Ecto neural progenitor cell (in vitro differentiated cells): Measurements from ENCODE around the gene TSSK2.

ENCODE experiments used
- DNase-seq: peaks from one replicate; pipeline ENCODE4 v3.0.0-alpha.2; 2018; ENCODE audit warnings: low spot score

The TSSK2 gene

DNA sequence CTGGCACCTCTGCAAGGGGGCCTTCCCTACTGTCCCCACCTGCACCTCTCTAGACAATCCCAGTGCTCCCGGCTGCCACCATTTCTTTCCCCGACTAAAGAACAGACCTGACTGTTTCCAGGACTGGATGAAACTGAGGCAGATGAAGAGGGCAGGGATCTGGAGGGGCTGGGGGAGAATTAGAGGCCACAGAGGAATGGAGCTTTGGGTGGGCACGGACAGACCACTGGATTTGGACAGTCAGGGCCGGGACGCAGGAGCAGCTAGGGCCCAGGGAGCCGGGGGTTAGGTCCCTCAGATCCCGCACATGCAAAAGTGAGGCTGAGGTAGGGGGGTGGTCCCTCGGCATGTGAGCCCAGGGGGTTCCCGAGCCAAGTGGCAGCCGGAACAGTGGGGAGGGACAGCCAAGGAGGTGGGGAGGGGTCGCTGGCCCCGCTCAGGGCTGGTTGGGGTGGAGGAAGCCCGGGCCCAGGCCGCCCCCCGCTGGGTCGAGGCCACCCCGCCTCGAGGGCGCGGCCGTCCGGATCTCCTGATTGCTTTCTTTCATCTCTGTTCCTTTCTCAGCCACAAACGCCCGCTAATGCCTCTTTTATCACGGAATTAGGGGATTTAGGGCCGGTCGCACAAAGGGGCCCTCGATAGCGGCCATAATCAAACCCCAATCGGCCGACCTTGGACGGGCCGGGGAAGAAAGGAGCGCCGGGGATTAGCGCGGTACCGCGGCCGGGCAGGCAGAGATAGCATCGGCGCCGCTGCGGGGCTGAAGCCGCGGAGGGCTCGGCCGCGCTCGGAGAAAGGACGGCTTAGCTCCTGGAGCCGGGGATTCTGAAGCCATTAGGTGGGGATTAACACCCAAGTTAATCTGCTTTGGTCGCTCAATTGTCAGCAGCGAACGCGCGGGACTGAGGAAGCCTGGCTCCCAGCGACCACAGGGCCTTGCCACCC, 38.2 kb downstream of the TSSK2 start:
- DNase-seq = peak; percentile 86

DNA sequence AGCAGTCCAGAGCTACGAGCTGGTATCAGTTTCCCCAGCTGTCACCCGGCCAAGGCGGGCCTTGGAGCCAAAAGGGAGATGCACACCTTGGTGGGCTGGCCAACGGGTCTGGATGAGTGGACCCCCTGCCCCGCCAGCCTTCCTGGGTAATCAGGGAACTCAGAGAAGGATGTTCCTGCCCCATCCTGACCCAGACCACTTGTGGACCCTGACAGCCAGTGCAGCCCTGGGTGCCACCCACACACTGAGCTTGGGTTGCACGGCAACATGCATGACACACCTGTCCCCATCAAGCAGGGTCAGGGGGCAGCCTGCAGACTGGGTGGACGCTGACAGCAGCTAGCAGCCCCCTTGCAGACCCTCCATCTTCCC, 38.8 kb downstream of the TSSK2 start:
- no peak for DNase-seq

DNA sequence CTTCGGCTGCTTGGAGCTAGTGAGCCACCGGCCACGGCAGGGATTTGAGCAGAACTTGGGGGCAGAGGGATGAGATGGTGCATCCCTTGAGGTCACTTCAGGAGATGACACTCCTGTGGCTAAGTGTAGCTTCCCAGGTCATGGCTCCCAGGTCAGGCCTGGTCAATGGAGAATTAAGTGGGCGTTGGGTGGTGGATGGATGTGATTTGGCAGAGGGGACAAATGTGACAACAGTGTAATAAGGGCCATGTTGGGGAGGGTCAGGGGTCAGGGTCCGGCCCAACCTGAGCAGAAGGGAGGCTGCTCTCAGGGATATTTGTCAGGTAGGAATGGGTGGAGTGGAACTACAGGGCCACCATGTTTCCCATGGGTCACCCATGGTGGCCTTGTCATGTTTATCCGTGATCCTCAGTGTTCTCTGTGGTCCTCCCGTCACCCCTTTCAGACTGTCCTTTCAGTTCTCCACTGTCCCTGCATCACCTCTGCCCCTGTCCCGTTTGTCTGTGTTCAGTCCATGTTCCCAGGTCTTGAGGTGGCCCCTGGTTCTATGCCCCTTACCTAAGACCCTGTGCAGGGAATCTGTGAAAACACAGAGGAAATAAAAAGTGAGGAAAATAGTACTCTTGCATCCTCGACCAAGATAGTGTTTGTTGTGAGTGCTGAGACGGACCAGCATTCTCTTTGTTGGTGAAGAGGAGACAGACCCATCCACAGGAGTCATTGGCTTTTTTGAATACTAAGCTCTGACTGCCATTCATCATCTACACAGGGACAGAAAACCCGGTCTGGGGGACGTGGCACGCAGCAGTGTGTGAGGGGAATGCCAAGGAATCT, 41.3 kb downstream of the TSSK2 start:
- peak; percentile 37 for DNase-seq

DNA sequence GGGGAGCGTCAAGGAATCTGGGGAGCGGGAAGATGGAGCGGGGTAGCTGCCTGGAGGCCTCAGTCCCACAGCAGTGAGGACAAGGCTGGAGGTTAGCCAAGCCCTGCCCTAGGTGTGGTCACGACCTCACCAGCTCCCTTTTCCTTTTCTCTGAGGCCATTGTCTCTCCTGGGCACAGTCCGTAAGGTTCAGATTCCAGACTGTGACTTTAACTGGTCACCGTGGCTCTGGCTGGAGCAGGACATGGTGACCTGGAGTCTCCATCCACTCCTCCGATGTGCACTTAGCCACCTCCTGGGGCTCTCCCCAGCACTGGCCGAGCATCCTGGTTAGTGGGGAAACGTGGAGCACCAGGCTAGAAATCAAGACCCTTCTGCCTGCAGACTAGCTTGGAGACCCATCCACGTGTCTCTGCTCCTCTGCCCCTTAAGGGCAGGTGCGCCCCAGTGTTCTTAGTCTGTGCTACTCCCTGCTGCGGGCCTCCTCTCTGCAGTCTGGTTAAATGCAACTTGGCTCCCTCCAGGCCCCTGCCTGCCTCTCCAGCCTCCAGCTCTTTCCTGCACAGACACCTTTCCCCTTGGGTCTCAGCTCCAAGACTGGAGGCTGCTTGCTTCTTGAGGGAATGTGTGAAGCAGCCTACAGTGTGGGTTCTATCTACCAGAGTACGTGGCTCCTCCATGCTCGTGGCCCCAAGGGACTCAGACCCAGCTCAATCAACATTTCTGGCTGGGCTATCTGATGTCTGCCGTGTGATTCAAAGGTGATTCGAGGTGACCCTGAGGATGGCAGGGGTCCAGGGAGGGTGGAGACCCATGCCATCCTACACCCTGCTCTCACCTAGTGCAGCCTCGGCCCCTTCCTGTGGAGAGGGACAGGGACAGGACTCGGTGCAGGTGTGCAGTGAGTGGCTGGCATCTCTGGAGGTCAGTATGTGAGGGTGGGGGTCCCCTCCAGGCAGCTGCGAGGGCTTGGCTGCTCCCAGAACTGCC, 42.2 kb downstream of the TSSK2 start:
- DNase-seq = no peak

DNA sequence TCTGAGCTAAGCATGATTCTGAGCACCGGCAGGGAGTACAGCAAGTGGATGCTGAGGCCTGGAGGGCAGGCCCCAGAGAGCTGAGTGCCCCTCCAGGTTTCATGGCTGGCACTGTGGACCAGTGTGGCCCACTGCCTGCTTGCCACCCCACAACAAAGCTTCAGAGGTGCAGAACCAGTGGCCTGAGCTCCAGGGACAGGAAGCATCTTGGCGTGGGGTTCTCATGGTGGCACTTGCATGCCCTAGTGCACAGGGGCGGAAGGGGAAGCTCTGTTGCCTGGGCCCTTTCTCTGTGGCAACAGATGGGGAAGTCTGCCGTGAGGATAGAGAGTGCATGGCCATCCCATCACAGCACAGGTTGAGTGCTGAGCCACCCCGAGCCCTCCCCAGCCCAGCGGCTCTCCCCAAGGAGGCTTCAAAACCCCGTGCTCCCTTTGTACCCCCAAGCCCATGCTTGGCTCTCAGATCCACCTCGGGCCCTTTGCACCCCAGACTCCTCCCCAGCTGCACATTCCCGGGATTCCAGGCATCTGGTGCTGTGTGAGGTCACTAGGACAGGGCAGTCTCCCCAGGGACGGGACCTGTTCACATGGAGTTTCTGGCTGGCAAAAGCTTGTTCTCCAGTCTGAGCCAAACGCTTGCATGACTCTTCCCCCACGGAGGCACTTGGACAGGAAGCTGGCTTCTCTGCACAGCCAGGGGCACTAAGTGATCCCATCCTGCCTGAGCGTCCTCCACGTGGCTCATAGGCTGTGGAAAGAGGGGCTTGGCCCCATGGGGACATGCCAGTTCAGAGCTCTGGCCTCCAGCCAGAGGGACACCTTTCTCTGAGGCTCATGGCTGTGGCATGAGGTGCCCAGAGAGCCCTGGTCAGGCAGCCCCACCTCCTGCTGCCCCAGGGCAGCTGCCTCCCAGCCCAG, 43.3 kb downstream of the TSSK2 start:
- DNase-seq = no peak

DNA sequence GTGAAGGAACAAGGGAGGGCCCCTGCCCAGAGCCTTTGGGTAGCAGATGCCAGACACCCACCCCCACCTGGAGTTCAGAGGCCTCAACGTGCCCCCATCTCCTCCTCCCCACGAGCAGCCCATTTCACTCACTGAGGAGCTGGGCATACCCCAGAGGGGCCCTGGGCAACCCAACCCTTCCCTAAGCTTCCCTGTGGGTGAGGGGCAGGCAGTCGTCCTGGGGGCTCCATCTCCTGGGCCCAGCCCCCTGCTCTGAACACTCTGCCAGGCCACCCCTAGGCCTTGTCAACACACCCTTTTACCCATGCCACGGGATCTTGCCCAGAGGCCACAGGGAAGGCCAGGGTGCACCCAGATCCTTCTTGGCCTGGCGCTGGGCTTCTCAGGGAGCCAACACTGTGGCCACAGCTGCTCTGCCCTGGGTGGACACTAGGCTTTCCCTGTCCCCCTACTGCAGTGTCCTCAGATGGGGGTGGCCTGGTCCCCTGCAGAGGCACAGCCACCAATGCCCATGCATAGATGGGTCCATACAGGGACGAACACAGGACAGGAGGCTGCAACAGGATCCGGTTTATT, 44.0 kb downstream of the TSSK2 start:
- DNase-seq = no peak

DNA sequence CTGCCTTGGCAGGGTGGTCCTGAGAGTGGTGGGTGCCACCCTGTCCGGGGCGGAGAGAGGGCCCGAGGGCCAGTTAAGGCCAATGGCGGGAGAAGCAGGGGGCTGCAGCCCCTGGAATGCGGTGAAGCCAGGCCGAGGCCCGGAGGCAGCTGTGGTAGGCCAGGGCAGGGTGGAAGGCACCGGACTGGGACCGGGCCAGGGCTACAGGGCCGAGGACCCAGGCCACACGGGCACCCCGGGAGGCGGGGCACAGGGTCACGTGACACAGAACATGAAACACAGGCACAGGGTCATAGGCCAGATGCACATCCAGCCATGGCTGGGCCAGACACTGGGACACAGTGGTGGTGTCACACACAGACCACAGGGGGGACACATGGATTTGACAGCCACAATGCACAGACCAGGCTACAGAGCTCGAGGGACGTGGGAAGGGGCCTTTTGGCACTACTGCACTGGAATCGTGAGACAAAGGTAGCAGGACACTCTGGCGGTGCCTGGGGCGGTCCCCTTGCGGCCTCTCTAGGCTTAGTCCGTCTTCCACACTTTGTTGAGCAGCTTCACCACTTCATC, 44.6 kb downstream of the TSSK2 start:
- peak; percentile 42 for DNase-seq

DNA sequence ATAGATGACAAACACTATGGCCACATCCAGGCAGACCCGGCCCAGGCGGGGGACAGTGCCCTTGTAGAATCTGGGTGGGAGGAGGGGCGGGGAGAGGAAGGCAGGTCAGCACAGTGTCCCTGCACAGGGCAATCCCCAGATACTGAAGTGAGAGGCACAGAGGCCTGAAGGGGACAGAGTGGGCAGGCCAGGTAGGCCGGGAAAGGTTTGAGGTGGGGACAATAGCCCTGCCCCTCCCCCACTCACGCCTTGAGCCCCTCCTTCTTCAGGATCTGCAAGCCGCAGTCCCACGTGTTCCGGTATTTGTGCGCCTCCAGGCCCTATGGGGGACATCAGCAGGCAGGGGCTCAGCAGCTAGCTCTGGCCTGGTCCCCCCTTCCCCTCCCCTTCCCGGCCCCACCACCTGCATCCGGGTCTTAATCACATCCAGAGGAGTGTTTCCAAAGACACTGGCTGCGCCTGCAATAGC, 45.1 kb downstream of the TSSK2 start:
- no peak for DNase-seq

DNA sequence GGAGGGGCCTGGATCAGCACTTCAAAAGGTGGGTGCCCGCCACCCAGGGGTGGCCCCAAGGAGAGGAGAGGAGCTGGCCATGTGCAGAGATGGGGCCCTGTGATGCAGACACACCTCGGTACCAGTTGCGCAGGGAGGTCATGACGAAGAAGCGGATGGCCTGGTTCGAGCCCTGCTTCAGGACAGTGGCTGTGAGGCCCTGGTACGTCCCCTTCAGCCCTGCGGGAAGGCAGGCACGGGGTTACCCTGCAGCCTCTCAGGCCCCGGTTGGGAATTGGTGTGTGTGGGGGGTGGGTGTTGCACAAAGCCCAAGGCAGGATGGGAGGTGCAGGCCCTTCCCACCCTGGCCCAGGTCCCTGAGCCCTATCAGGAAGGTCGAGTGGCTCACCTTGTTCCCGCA, 45.6 kb downstream of the TSSK2 start:
- DNase-seq = no peak

DNA sequence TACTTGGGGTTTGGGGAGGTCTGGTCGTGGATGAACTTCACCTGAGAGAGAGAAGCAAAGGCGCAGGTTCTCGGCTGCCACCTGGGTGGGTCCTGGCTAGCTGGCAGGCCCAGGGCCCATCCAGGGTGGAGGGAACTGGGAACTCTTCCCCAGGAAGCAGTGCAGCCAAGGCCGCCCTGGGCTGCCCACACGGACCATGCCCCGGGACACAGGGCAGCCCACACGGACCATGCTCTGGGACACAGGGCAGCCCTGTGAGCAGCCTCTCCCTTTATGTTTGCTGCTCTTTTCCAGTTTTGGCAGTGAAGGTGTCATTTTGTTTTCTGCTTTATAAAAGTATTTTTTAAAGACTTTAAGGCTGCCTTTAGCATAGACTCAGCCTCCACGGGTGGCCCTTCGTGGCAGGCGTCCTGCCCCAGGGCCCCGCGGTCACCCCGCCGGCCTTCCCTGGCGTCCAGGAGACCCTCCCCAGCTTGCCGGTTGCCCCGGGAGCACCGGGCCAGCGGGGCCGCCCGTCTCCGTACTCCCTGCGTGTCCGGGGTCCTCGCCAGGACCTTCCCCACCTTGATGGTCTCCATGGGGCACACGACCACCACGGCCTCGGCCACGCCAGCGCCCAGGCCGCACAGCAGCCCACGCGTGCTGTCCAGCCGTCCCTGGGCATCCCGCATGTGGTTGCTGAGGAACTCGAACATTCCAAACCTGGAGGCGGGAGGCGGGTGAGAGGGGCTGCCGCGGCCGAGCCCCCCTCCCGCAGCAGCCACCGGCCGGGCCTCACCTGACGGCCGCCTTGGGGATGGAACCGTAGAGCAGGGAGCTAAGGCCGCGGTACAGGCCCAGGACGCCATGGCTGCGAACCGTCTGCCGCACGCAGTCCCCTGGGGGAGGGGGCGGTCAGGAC, 46.3 kb downstream of the TSSK2 start:
- no peak for DNase-seq

DNA sequence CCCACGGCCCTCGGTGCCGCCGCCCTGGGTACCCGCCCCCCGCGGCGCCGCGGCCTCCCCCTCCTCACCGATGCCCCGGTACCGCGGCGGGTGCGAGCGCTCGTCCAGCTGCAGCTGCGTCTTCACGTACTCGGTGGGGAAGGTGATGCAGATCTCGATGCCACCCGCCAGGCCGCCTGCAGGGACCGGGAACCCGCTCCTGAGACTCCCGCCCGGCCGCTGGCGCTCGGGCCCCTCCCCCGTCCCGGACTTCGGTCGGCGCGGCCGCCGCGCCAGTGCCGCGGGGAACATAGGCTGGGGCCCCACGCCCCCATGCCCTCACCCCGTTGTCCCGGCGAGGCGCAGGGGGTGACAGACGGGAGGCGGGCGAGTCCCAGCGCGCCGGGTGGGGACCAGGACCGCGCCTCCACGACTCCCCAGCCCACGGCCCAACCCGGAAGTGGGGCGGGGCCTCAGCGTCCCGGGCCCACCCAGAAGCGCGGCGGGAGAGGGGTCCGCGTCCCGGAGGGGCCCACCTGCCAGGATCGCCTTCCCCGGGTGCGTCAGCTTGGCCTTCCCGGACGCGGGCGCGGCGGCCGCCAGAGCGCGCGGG, 47.1 kb downstream of the TSSK2 start:
- peak; percentile 76 for DNase-seq

DNA sequence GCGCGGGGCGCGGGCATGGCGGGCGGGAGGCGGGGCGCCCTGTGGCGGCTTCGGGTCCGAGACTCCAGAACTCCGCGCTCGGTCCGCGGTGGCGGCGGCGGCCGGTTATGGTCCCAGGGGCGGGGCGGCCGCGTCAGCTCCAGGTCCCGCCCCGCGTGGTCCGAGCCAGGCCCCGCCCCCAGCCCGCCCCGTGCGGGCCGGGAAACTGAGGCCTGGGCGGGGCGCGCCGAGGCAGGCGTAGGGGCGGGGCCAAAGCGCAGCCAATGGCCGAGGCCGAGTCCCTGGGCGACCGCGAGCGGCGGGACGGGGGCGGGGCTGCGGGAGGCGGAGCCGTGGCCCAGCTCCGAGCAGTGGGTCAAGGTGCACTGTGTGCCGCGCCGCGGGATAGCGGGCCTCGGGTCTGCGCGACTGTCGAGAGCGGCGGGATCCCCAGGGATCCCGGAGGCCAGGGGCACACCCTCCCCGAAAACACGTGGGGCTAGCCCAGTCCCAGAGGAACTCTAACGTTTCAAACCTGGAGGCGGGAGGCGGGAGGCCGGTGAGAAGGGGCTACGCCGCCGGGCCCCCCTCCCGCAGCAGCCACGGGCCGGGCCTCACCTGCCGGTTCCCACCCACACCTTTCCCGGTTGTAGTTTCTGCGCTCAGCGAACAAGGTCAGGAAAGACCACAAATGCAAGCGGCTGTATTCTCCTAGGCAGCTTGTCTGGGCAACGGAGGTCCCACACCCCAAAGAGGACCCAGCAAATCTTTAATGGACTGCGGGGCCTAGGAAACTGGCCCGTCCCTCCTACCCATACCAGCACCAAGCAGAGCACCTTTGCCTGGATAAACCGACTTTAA, 47.8 kb downstream of the TSSK2 start, which contains the start of gene SLC25A1:
TSS of gene SLC25A1 (minus strand) at position 80 of the 840 bp plus-strand sequence. CDS start at position 17, 63 bp downstream.
- DNase-seq = peak; percentile 92

DNA sequence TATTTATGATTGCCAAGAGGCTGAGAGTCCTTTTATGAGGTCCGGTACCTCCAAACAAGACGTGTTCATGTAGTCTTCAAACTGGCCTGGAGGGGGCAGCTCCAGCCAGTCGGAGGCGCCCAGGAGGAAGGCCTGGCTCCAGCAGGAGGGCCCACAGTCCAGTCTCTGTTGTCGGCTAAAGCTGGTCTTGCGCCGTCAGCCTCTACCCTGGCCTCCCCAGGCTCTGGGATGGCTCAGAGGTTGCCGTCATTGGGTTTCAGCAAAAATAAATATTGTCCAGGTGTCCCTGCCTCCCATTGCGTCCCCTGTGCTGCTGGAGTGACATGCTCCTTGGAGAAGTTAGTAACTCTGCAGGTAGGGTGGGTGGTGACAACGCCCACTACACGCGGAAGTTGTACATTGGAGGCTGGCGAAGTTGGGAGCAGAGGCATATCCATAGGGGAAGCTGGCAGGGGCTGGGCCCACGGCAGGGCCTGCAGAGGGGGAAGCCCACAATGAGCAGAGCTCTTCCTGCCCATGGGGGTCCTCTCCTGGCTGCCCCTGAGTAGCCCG, 48.5 kb downstream of the TSSK2 start:
- DNase-seq = peak; percentile 87

DNA sequence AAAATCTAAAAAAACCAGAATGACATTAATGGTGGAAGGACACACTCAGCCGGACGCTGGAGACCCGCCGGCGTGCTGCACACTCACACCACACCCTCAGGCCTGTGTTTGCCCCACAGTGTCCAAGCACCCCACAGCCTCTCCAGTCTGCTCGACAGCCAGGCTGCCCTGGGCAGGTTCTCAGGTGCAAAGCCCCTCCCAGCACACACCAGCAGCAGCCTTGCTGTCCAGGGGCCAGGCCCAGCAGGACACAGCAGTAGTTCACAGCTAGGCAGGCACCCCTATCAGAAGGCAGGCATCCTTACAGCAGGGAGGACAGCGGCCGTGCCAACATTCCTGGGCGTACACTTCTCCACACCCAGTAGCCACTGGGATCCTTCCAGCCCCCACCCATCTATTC, 49.1 kb downstream of the TSSK2 start:
- peak; percentile 46 for DNase-seq

DNA sequence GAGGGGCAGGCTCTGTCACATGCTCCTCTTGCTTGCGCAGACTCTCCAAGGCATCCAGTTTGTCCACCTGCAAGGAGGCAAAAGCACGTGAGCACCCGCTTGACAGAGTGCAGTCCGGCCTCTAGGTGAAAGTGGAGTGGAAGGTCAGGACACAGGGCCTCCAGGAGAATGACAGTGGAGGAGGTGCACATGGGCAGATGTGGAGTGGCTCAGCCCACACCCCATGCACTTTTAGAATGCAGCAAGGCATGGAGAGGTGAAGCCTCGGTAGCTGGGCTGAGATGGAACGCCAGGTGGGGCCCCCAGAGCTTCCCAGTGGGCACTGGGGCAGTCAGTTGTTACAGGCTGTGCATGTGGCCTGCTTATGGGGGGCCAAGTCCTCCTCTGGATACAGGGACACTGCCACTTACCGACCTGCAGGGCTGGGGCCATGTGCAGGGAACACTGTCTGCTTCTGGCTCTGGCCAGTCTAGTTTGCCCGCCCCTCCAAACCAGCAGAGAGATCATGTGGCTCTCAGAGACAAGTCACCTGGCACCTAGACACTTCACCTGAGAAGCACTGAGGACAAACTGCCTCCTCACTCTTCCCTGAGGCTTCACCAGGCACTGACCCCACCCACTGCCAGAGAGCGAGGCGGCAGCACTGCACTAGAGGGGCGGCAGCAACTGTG, 49.8 kb downstream of the TSSK2 start:
- peak; percentile 43 for DNase-seq

DNA sequence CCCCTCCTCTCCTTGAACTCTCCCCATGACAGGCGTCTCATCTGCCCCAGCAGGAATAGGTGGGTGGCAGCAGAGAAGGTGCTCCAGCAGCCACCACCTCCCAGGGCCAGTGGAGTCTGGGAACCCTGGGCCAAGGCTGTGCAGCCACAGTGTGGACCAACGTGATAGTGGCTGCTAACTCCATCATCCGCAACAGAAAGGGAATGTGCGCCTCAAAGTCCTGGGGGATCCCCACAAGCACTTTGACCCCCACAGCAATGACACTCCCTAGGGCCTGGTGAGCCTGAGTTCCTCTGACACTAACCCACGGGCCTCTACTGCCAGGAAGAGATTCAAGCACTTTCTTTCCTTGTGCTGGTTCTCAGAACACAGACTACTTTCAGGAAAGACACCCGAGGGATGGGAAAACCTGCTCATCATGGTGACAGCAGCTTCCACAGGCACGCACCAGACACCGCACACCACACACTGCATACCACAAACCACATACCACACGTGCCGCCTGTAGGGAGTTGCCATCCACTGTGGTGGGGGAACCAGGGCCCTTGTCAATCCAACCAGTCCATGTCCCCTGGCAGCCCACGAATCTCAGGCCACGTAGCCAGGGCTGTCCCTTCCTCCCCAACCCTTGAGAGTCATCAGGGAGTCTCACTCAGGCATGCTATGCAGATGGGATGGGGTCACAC, 50.8 kb downstream of the TSSK2 start:
- no peak for DNase-seq
